ENCODE data around the gene SORCS1. TPM values are rescaled to one million over a fixed set of nuclear protein-coding genes. Genes with fewer than 3 reads are reported as not detected.

The SORCS1 gene
- total and polyA plus RNA-seq, 2 donors (not counting 1 experiment from before 2014, with no cell fraction given), result not detected

DNA sequence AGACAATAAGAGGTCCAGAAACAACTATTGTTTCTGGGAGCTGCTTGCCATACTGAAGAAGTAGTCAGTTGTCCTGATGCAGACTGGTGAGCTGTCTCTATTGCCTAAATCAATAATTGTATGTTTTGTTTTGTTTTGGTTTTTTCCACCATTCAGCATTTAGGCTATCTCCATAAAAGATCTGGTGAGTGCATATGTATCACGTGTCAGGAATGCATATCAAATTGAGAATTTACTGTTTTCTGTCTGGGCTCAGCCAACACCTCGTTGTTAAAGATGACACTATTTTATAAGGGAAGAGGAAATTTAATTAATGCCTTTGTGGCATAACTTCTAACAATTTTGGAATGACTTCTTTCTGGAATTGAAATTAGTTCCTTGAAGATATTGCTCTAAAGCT lies 66.2 kb downstream of the SORCS1 start:
- Histone ChIP-seq H3K4me1 (ENCODE audit: control insufficient read depth in 2 of 2, insufficient read depth in 2 of 2, low read length in 2 of 2) (no peaks in the 10 kb centered on the region), H4K20me1 (ENCODE audit: control insufficient read depth, insufficient read depth, low read length, poor library complexity, severe bottlenecking) (no peaks in the 10 kb centered on the region), H2AFZ (ENCODE audit: insufficient read depth, low read depth, low read length, poor library complexity, severe bottlenecking) (no peak overlapping the region), H3K4me2 (replicated peaks; ENCODE audit: low read depth, low read length, poor library complexity, severe bottlenecking) (no peak overlapping the region), H3K9ac (ENCODE audit: low read length) (no peak overlapping the region), H3K9me3 (ENCODE audit: control extremely low read depth in 1 of 3, control insufficient read depth in 2 of 3, insufficient read depth in 1 of 3, low read length in 2 of 3) (peaks cover 0 to 3% (median 0%) of the 10 kb centered on the region in 3 donors), H3K27ac (ENCODE audit: low read length in 2 of 2) (no peak overlapping the region), H3K36me3 (replicated peaks in 1 of 2; ENCODE audit: control extremely low read depth in 1 of 2, control insufficient read depth in 1 of 2, extremely low read depth in 1 of 2, insufficient read depth in 2 of 2, low read length in 1 of 2) (no peaks in the 10 kb centered on the region), H3K4me3 (ENCODE audit: control extremely low read depth in 1 of 5, extremely low read depth in 1 of 5, insufficient read depth in 1 of 5, low read depth in 2 of 5, low read length in 4 of 5) (no peak overlapping the region), H3K27me3 (replicated peaks in 1 of 4; ENCODE audit: control extremely low read depth in 1 of 4, control insufficient read depth in 3 of 4, insufficient read depth in 4 of 4, low read length in 3 of 4) (no peaks in the 10 kb centered on the region), H3K79me2 (ENCODE audit: control insufficient read depth, insufficient read depth, low read length) (no peaks in the 10 kb centered on the region)
- no CpG with 5 or more reads among the region's 2 CpGs for WGBS (ENCODE audit: insufficient coverage)
- TF ChIP-seq CTCF (IDR thresholded peaks at IDR 0.05) (no peak), EZH2 (IDR thresholded peaks at IDR 0.05; ENCODE audit: borderline replicate concordance, insufficient read depth, low read depth, low read length, poor library complexity, severe bottlenecking) (no peak)
- Mint-ChIP-seq H3K9me3 (ENCODE audit: insufficient read depth) (no peaks in the 10 kb centered on the region), H3K27me3 (no peaks in the 10 kb centered on the region), H3K4me1 (no peaks in the 10 kb centered on the region), H3K27ac (no peak overlapping the region), H3K4me3 (no peak overlapping the region)
- ChIA-PET CTCF (no interaction called here), POLR2A (no interaction called here)
- intact Hi-C loops (cut with micrococcal nuclease), result no loop called here
- ATAC-seq (ENCODE audit: low read depth), result no peak
- DNase-seq, result no peak

DNA sequence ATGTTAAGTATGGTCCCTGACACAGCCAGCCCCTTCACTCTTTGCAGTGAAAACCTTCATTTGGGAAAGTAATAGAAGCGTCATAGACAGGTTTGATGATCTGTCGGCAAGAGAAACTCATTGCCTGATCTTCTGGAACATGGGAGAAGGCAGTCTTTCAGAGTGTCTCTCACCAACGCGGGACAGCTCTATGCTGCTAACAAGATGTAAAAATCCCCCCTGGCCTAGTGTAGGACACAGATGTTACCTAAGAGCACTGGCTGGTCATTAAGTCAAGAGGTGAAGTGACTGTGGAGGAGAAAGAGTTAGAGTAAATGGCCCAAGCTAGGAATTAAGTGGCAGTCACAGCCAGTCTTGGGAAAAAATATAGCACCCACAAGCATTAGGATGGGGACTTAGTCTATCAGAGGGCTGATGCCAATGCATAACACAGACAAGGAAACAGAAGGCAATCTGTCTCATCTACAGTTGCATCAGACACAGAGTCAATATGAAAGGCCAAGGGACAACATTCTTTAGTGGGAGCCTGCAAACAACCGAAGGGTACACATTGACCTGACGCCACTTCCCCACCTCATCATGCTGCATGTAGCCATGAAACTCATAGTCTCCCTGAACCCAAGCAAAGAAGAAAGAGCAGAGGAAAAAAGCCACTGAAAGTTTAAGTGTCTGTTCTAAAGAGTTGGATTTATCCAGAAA lies 69.5 kb downstream of the SORCS1 start:
- no peak overlapping the region for H3K9ac ChIP-seq (ENCODE audit: low read length)
- CTCF ChIA-PET, result no interaction called here
- H3K4me3 ChIP-seq (ENCODE audit: control extremely low read depth in 1 of 5, extremely low read depth in 1 of 5, insufficient read depth in 1 of 5, low read depth in 2 of 5, low read length in 4 of 5), result no peak overlapping the region
- intact Hi-C loops (cut with micrococcal nuclease), result no loop called here
- H3K79me2 ChIP-seq (ENCODE audit: control insufficient read depth, insufficient read depth, low read length), result no peaks in the 10 kb centered on the region
- ATAC-seq (ENCODE audit: low read depth) (no peak), DNase-seq (no peak)
- no peaks in the 10 kb centered on the region for H3K9me3 Mint-ChIP-seq (ENCODE audit: insufficient read depth)
- H4K20me1 ChIP-seq (ENCODE audit: control insufficient read depth, insufficient read depth, low read length, poor library complexity, severe bottlenecking), result no peaks in the 10 kb centered on the region
- no peak overlapping the region for H3K27ac ChIP-seq (ENCODE audit: low read length in 2 of 2)
- H3K27me3 Mint-ChIP-seq, result no peaks in the 10 kb centered on the region
- 100% methylated on average over 4 of the region's 6 CpGs for WGBS (ENCODE audit: insufficient coverage)
- no peak overlapping the region for H2AFZ ChIP-seq (ENCODE audit: insufficient read depth, low read depth, low read length, poor library complexity, severe bottlenecking)
- no peaks in the 10 kb centered on the region for H3K4me1 Mint-ChIP-seq
- H3K27me3 ChIP-seq (replicated peaks in 1 of 4; ENCODE audit: control extremely low read depth in 1 of 4, control insufficient read depth in 3 of 4, insufficient read depth in 4 of 4, low read length in 3 of 4), result no peaks in the 10 kb centered on the region
- H3K27ac Mint-ChIP-seq, result no peak overlapping the region
- POLR2A ChIA-PET, result no interaction called here
- TF ChIP-seq EZH2 (IDR thresholded peaks at IDR 0.05; ENCODE audit: borderline replicate concordance, insufficient read depth, low read depth, low read length, poor library complexity, severe bottlenecking) (no peak), CTCF (IDR thresholded peaks at IDR 0.05) (no peak)
- H3K9me3 ChIP-seq (ENCODE audit: control extremely low read depth in 1 of 3, control insufficient read depth in 2 of 3, insufficient read depth in 1 of 3, low read length in 2 of 3), result no peaks in the 10 kb centered on the region
- H3K4me3 Mint-ChIP-seq, result no peak overlapping the region
- no peaks in the 10 kb centered on the region for H3K4me1 ChIP-seq (ENCODE audit: control insufficient read depth in 2 of 2, insufficient read depth in 2 of 2, low read length in 2 of 2)
- H3K4me2 ChIP-seq (replicated peaks; ENCODE audit: low read depth, low read length, poor library complexity, severe bottlenecking), result no peak overlapping the region
- no peaks in the 10 kb centered on the region for H3K36me3 ChIP-seq (replicated peaks in 1 of 2; ENCODE audit: control extremely low read depth in 1 of 2, control insufficient read depth in 1 of 2, extremely low read depth in 1 of 2, insufficient read depth in 2 of 2, low read length in 1 of 2)
